GM12878 (cell line): ENCODE measurements around the gene STK32B. TPM values are rescaled to one million over a fixed set of nuclear protein-coding genes. Genes with fewer than 3 reads are reported as not detected.

Experiments used
- ATAC-seq: fragments of 200-7000 bp; cut with Tn5 transposase; 3 replicates; pipeline ENCODE4 v1.9.1; 2020; ENCODE audit warnings: mild to moderate bottlenecking, moderate library complexity
- BruUV-seq: library from RNA; stranded (reverse); fragments of 400-500 nt; replicated peaks from 2 replicates; lab custom pipeline; 2021; lab: Mats Ljungman, UMichigan
- CTCF ChIA-PET: fragments of 300-600 bp; sonication (Branson Sonifier 250); formaldehyde crosslinking; extraction: SDS; loops from one replicate; lab custom pipeline; 2021; ENCODE audit warnings: inconsistent platforms; lab: Yijun Ruan, JAX
- POLR2A ChIA-PET: fragments of 350-600 bp; formaldehyde crosslinking; extraction: SDS; loops from one replicate; lab custom pipeline; 2021; ENCODE audit warnings: inconsistent platforms; lab: Charles Lee
- RAD21 ChIA-PET: fragments of 300-600 bp; sonication (Branson Sonifier 250); formaldehyde crosslinking; loops from one replicate; lab custom pipeline; 2023; ENCODE audit warnings: antibody characterized with exemption; ENCODE audit not compliant: unreplicated experiment; lab: Charles Lee
- SMC1A ChIA-PET: fragments of 300-600 bp; sonication (Branson Sonifier 250); formaldehyde crosslinking; loops from one replicate; lab custom pipeline; 2023; ENCODE audit not compliant: unreplicated experiment, uncharacterized antibody; lab: Charles Lee
- DNase-seq: peaks from one replicate; pipeline ENCODE4 v3.0.0-alpha.2; 2011; ENCODE audit warnings: low read depth, low spot score
- FAIRE-seq: peaks from 3 replicates; lab custom pipeline; 2011; peaks lifted over from hg19 to GRCh38; lab: Jason Lieb, UNC
- H2AFZ ChIP-seq: 2 replicates; pipeline ENCODE4 v1.6.0; 2011; ENCODE audit warnings: low read depth, low read length, control low read depth; ENCODE audit not compliant: control insufficient read depth
- H3K27ac ChIP-seq: 2 replicates; pipeline ENCODE4 v1.5.1; 2011; ENCODE audit warnings: control low read depth; ENCODE audit not compliant: control insufficient read depth, insufficient read depth
- H3K27me3 ChIP-seq, 2 experiments: replicated peaks in 1 of 2; 2 replicates each; pipeline versions ENCODE4 v1.6.0 to v1.6.1; 2011; ENCODE audit warnings: low read length in 1 of 2; ENCODE audit not compliant: control insufficient read depth in 2 of 2, insufficient read depth in 2 of 2
- H3K36me3 ChIP-seq, 2 experiments: 2 replicates each; pipeline ENCODE4 v1.5.1; 2011; ENCODE audit warnings: low read length in 1 of 2; ENCODE audit not compliant: control insufficient read depth in 2 of 2, insufficient read depth in 2 of 2
- H3K4me1 ChIP-seq: 2 replicates; pipeline ENCODE4 v1.6.1; 2011; ENCODE audit warnings: mild to moderate bottlenecking, low read length, moderate library complexity, mixed read lengths; ENCODE audit not compliant: control insufficient read depth, insufficient read depth
- H3K4me2 ChIP-seq: 2 replicates; pipeline ENCODE4 v1.6.0; 2011; ENCODE audit warnings: control low read depth; ENCODE audit not compliant: control insufficient read depth, insufficient read depth
- H3K4me3 ChIP-seq: fragments of 200-600 bp; sonication (generic); 2 replicates; pipeline ENCODE4 v1.5.1; 2016
- H3K79me2 ChIP-seq: 2 replicates; pipeline ENCODE4 v1.6.0; 2011; ENCODE audit warnings: low read length; ENCODE audit not compliant: control insufficient read depth, insufficient read depth
- H3K9ac ChIP-seq: 2 replicates; pipeline ENCODE4 v1.8.0; 2011; ENCODE audit warnings: low read length, control low read depth, mixed read lengths; ENCODE audit not compliant: control insufficient read depth, insufficient read depth
- H3K9me3 ChIP-seq: replicated peaks from 3 replicates; pipeline ENCODE4 v1.5.1; 2011; ENCODE audit warnings: mild to moderate bottlenecking, low read length; ENCODE audit not compliant: control insufficient read depth, insufficient read depth
- H4K20me1 ChIP-seq: 2 replicates; pipeline ENCODE4 v1.6.0; 2011; ENCODE audit not compliant: control insufficient read depth, insufficient read depth
- ATF7 ChIP-seq: fragments of 450-650 bp; IDR thresholded peaks from 2 replicates; pipeline ENCODE4 v1.6.1; 2016; ENCODE audit warnings: low read depth, mild to moderate bottlenecking
- CTCF ChIP-seq, 3 experiments: IDR thresholded peaks in 2 of 3; conservative IDR thresholded peaks in 1 of 3; 2 replicates each; pipeline ENCODE4 v1.5.1; 2011; ENCODE audit warnings: low read depth in 3 of 3, low read length in 3 of 3, mild to moderate bottlenecking in 3 of 3, control low read depth in 2 of 3, moderate library complexity in 2 of 3, inconsistent platforms in 1 of 3, mixed read lengths in 1 of 3; ENCODE audit not compliant: control insufficient read depth in 2 of 3, insufficient read depth in 1 of 3; ENCODE audit errors: extremely low read depth in 1 of 3
- ELK1 ChIP-seq: IDR thresholded peaks from 2 replicates; pipeline ENCODE4 v1.6.1; 2012; ENCODE audit warnings: low read depth, low read length, improper control_type of control experiment
- LARP7 ChIP-seq: fragments of 450-650 bp; IDR thresholded peaks from 2 replicates; pipeline ENCODE4 v1.6.1; 2017; ENCODE audit warnings: mild to moderate bottlenecking
- SIX5 ChIP-seq: IDR thresholded peaks from 2 replicates; pipeline ENCODE4 v1.6.1; 2011; ENCODE audit warnings: mild to moderate bottlenecking, low read depth, low read length, moderate library complexity; ENCODE audit not compliant: severe bottlenecking
- SMAD1 ChIP-seq: fragments of 450-650 bp; IDR thresholded peaks from 2 replicates; pipeline ENCODE4 v1.6.1; 2018; ENCODE audit warnings: mild to moderate bottlenecking, low read depth; ENCODE audit not compliant: partially characterized antibody
- SP1 ChIP-seq: IDR thresholded peaks from one replicate; pipeline ENCODE4 v1.6.1; 2011; ENCODE audit warnings: low read depth, low read length
- SREBF1 ChIP-seq: IDR thresholded peaks from 2 replicates; pipeline ENCODE4 v1.6.1; 2012; ENCODE audit warnings: mild to moderate bottlenecking, low read length
- ZBTB33 ChIP-seq: fragments of 450-650 bp; IDR thresholded peaks from 2 replicates; pipeline ENCODE4 v1.6.1; 2017; ENCODE audit warnings: mild to moderate bottlenecking
- WGBS: methylation state at CpG from one replicate; pipeline ENCODE4 v1.1.6; 2016; ENCODE audit warnings: low lambda C conversion rate; ENCODE audit not compliant: insufficient replicate concordance, insufficient coverage; ENCODE audit errors: missing lambda C conversion rate; 5-methylcytosine and 5-hydroxymethylcytosine counted together
- in situ Hi-C: fragments of 300-500 bp; cut with MboI; formaldehyde crosslinking; loops from 9 replicates; pipeline ENCODE4 v1.14.3; 2018; ENCODE audit warnings: mixed read lengths
- intact Hi-C: fragments of 100-400 bp; cut with micrococcal nuclease; formaldehyde crosslinking; loops from one replicate; pipeline ENCODE4 v1.14.2; 2022; ENCODE audit not compliant: unreplicated experiment
- polyA plus RNA-seq, 11 experiments: library from polyadenylated mRNA; depleted of rRNA in 4 of 11; unstranded in 6 of 11; stranded (reverse) in 5 of 11; fragments of >200 nt; fragmentation: Nextera tagmentation in 4 of 11; fragmentation: Illumina TruSeq in 1 of 11; extraction: Ambion mirVana in 4 of 11; extraction: Trizol in 1 of 11; gene quantifications; 1 replicate in 1 of 11; 2 replicates in 10 of 11; pipeline versions ENCODE4 v1.2.1 to v1.2.3, GENCODE V29; 2011 to 2016; ENCODE audit warnings: inconsistent platforms in 2 of 11, missing spikeins in 2 of 11, low read depth in 1 of 11
- total RNA-seq, 4 experiments: library from RNA; depleted of rRNA in 3 of 4; stranded (reverse); fragments of >200 nt in 3 of 4; fragmentation: Illumina TruSeq in 1 of 4; extraction: Trizol in 1 of 4; gene quantifications; 2 replicates each; pipeline versions ENCODE4 v1.2.1 to v1.2.3, GENCODE V29; 2013 to 2021

The STK32B gene
- total and polyA plus RNA-seq, 10 of the 15 experiments (the other 5 are each of a cell fraction or from before 2014, with no cell fraction given): 0.04 to 0.12 (median 0.08) TPM; not detected in 7

- Histone ChIP-seq H4K20me1 (no peaks in the 10 kb centered on the region), H3K4me3 (no peak overlapping the region), H2AFZ (no peak overlapping the region), H3K36me3 (no peaks in the 10 kb centered on the region), H3K79me2 (no peaks in the 10 kb centered on the region), H3K9ac (no peak overlapping the region), H3K27ac (no peak overlapping the region), H3K27me3 (no peaks in the 10 kb centered on the region), H3K4me2 (no peak overlapping the region), H3K9me3 (no peaks in the 10 kb centered on the region), H3K4me1 (no peaks in the 10 kb centered on the region)
- POLR2A ChIA-PET: no interaction called here
- ATAC-seq (no peak), FAIRE-seq (no peak), DNase-seq (no peak)
- no TSS peak for BruUV-seq
- SMC1A ChIA-PET: no interaction called here
- intact Hi-C loops (no loop called here), in situ Hi-C loops (no loop called here)
- RAD21 ChIA-PET: no interaction called here
- no peak for TF ChIP-seq SP1
- no peak for TF ChIP-seq ATF7
- TF ChIP-seq SIX5: no peak
- no peak for TF ChIP-seq LARP7
- no peak for TF ChIP-seq ZBTB33
- TF ChIP-seq SMAD1: no peak
- TF ChIP-seq SREBF1: no peak
- TF ChIP-seq CTCF (IDR thresholded peaks at IDR 0.05 in 2 of 3, conservative IDR thresholded peaks at IDR 0.05 in 1 of 3; ENCODE audit: control insufficient read depth in 2 of 3, extremely low read depth in 1 of 3, insufficient read depth in 1 of 3, low read depth in 3 of 3, low read length in 3 of 3): no peak
- TF ChIP-seq ELK1: no peak
- WGBS: 11% methylated on average over 7 of the region's 7 CpGs
- CTCF ChIA-PET: no interaction called here
These were observed 147.6 kb downstream of the STK32B start for GRCh38 chr4:5198656-5199541.
